NCI-H526 (cell line): ENCODE data around the gene TMEM87B.
"Not testable (repeated sequence)": the region's sequence is repeated elsewhere in the genome, so short reads cannot be mapped to it uniquely, and the experiment has no call there.

ENCODE experiments used
- DNase-seq, 2 experiments: peaks; one replicate each; lab custom pipeline; 2025; lab: John Stamatoyannopoulos, UW

Gene TMEM87B

GRCh38 chr2:112032689-112033465 is 22.2 kb upstream of the TMEM87B start:
- no peak for DNase-seq

GRCh38 chr2:112033600-112033999 is 21.5 kb upstream of the TMEM87B start:
- no peak for DNase-seq

DNA sequence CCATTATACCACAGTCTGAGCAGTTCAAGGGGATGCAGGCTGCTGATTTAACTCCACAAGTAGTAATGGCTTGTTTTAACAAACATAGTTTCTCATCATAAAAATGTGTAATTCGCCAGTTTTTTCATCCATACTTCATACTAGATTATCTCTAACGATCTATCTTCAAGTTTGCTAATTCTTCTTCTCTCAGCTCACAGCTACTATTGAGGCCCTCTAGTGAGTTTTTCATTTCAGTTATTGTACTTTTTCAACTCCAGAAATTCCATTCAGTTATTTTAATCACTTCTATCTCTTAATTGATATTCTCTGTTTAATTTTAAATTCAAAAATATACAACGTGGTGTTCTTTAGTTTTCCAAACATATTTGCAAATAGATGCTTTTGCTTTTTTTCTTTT is 20.1 kb upstream of the TMEM87B start:
- DNase-seq = no peak

DNA sequence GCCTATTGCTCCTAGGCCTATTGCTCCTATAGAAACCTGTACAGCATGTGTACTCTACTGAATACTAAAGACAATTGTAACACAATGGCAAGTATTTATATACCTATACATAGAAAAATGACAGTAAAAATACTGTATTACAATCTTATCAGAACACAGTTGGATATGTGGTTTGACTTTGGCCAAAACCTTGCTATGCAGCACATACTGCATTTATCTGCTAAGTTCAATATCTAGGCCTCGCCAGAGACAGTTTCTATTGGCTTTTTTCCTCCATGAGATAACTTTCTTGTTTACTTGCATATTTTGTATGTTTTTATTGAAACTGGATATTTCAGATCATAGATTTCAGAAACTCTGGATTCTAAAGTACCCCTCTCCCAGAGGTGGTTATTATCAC is 19.3 kb upstream of the TMEM87B start:
- DNase-seq = no peak

GRCh38 chr2:112039556-112039955 is 15.5 kb upstream of the TMEM87B start:
- DNase-seq = not testable (repeated sequence)

- DNase-seq = not testable (repeated sequence)
Observed at GRCh38 chr2:112040066-112040465, 15.0 kb upstream of the TMEM87B start.

- DNase-seq = not testable (repeated sequence)
Observed at GRCh38 chr2:112041460-112041859, 13.6 kb upstream of the TMEM87B start.

- no peak for DNase-seq
Observed at GRCh38 chr2:112045446-112046014, 9.5 kb upstream of the TMEM87B start.

GRCh38 chr2:112046231-112046630 is 8.8 kb upstream of the TMEM87B start:
- DNase-seq = no peak

DNA sequence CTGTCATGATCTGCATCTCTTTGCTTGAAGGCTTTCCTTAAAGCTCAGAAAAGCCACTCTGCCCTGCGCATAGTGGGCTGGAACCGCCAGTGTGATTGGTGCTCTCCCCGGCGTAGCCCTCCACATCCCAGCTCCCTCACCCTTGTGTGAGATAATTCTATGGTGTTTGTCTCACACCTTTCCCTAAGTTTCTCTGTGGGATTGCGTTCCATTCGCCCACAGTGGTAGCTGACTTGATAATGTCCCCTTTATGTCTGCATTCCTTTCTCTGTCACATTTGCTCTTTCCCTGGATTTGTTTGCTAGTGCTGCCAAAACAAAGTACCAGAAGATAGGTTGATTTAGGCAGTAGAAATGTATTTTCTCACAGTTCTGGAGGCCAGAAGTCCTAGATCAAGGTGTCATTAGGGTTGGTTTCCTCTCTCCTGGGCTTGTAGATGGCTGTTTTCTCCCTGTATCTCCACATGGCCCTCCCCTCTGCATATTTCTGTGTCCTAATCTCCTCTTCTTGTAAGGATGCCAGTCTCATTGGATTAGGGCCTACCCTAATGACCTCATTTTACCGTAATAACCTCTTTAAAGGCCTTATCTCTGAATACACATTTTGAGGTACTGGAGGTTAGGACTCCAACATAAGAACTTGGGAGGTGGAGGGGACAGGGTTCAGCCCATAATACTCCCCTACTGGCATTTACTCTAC is 7.4 kb upstream of the TMEM87B start:
- no peak for DNase-seq

- no peak for DNase-seq
Observed at GRCh38 chr2:112048236-112048592, 6.9 kb upstream of the TMEM87B start.

GRCh38 chr2:112048887-112049286 is 6.2 kb upstream of the TMEM87B start:
- DNase-seq = peak; percentile 43 to 57

- DNase-seq = no peak
Observed at GRCh38 chr2:112050316-112050715, 4.8 kb upstream of the TMEM87B start.

GRCh38 chr2:112053917-112054846 is 887 bp upstream of the TMEM87B start:
- peak; percentile 89 to 99 for DNase-seq

- DNase-seq = peak in 1 of 2 experiments; percentile 52
Observed at GRCh38 chr2:112055730-112056625, 909 bp downstream of the TMEM87B start.

DNA sequence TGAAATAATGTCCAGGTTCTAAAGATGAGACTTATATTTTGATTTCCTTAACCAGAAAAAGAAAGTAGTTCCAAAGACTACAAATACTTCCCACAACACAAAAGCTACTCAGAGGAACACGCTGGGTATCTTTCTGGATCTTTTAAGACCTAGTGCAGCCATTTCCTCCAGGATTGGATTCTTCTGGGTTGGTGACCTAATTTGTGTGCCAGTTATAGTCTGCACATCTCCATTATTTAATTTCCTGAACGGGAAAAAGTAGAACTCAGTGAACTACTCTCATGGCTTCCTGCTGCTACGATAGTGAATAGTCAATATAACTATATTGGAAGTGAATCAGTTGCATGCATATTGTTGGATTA is 1.5 kb downstream of the TMEM87B start:
- DNase-seq = no peak

DNA sequence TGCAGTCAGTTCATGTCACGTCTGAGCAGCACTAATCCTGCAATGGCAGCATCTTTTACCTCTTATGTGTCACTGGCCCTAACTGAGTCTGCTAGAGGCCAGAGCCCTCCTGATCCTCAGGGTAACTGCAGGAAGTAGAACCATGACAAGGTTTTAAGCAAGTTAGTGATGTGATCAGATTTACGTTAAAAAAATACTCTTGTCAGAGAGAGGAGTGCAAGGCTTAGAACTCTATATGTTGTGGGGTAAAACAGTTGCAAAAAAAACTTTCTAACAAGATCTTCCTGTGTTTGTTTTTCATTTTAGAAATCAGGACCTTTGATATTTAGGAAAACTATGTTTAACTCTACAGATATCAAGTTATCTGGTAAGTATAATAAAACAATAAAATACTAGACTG is 4.6 kb downstream of the TMEM87B start:
- DNase-seq = no peak

DNA sequence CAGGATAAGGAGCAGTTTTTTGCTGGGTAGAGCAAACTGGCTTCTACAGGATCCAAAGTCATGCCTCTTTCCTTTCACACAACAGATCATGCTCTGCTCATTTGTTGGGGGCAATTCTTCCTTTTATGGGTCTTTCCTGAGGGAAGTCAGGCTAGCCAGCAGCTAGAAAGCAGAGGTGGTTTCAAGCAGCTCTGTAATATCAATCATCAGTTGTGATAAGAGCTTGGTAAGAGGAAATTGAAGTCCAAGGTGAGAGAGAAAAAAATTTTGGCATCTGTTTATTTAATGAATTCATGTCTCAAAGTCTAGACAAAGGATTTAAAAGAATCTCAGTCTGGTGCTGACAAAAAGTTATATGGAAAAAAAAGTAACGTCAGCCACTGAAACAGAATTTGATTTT is 6.2 kb downstream of the TMEM87B start:
- no peak for DNase-seq

- DNase-seq = no peak
Observed at GRCh38 chr2:112061840-112062239, 6.8 kb downstream of the TMEM87B start.

GRCh38 chr2:112062894-112063293 is 7.8 kb downstream of the TMEM87B start:
- DNase-seq = no peak

- DNase-seq = no peak
Observed at GRCh38 chr2:112065486-112065885, 10.4 kb downstream of the TMEM87B start.
